GM10248 (cell line): ENCODE data around the gene LRRC10.
A peak's percentile ranks its signal among the peaks of the same experiment; 100 is the strongest.

ENCODE experiments used
- CTCF ChIA-PET: fragments of 300-600 bp; sonication (Branson Sonifier 250); formaldehyde crosslinking; extraction: SDS; loops from one replicate; lab custom pipeline; 2021; ENCODE audit warnings: antibody characterized with exemption; lab: Yijun Ruan, JAX
- POLR2A ChIA-PET: fragments of 350-650 bp; sonication (Branson Sonifier 250); formaldehyde crosslinking; extraction: SDS; loops from one replicate; lab custom pipeline; 2020; ENCODE audit warnings: antibody characterized with exemption; lab: Yijun Ruan, JAX
- DNase-seq: peaks from one replicate; pipeline ENCODE4 v3.0.0; 2012; ENCODE audit errors: extremely low spot score
- TF ChIP-seq, protein P1 (sequence below): IDR thresholded peaks from 2 replicates; pipeline ENCODE4 v1.5.1; 2012; ENCODE audit warnings: mild to moderate bottlenecking, low read depth; ENCODE audit errors: extremely low read depth, missing control alignments, control extremely low read depth

Gene LRRC10

DNA sequence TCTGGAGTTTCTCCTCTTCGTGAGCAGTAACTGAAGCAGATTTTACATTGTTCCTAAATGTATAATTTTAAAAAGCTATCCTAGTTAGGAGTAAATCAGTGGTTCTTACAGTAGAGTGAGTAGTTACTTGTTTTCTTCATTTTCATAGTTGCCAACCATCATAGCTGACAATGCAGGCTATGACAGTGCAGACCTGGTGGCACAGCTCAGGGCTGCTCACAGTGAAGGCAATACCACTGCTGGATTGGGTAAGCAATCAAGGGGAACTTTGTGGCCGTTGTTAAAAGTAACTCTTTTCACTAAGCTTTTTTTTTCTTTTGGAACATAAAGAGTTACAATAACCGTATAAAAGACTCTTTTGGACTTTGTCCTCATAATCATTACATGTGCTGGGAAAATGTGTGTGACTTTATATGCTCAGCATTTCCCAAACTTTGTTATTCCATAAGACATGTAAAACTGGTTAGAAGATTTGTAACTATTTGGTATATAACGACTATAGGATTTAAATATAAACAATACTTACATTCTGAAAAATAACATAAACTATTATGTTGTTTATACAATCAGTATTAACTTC is 12.4 kb downstream of the LRRC10 start:
- POLR2A ChIA-PET = no interaction called here
- CTCF ChIA-PET = interaction anchor here (0.8 to 1.3 kb wide), 2 partner anchors 9 kb away, joined by 3 to 4 read pairs; no protein-coding TSS in a partner anchor
- no peak for DNase-seq
- TF ChIP-seq, protein P1, sequence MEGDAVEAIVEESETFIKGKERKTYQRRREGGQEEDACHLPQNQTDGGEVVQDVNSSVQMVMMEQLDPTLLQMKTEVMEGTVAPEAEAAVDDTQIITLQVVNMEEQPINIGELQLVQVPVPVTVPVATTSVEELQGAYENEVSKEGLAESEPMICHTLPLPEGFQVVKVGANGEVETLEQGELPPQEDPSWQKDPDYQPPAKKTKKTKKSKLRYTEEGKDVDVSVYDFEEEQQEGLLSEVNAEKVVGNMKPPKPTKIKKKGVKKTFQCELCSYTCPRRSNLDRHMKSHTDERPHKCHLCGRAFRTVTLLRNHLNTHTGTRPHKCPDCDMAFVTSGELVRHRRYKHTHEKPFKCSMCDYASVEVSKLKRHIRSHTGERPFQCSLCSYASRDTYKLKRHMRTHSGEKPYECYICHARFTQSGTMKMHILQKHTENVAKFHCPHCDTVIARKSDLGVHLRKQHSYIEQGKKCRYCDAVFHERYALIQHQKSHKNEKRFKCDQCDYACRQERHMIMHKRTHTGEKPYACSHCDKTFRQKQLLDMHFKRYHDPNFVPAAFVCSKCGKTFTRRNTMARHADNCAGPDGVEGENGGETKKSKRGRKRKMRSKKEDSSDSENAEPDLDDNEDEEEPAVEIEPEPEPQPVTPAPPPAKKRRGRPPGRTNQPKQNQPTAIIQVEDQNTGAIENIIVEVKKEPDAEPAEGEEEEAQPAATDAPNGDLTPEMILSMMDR = no peak

DNA sequence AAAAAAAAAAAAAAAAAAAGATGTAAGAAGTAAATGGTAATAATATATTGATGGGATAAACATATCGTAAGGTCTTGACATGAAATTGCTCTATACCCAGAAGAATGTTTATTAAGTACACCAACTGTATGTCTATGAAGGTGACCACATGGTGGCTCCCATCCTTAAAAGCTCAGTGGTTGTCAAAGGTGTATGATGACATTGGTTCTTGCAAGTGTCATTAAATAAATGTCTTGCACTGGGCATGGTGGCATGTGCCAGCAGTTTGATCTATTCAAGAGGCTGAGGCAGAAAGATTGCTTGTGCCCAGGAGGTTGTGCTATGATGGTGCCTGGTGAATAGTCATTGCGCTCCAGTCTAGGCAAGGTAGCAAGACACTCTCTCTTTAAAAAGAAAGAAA is 15.0 kb downstream of the LRRC10 start:
- ChIA-PET CTCF (interaction anchor here (1.1 to 1.7 kb wide), 2 partner anchors 16 to 25 kb away, joined by 3 read pairs; no protein-coding TSS in a partner anchor), POLR2A (no interaction called here)
- TF ChIP-seq, protein P1 = no peak
- no peak for DNase-seq

DNA sequence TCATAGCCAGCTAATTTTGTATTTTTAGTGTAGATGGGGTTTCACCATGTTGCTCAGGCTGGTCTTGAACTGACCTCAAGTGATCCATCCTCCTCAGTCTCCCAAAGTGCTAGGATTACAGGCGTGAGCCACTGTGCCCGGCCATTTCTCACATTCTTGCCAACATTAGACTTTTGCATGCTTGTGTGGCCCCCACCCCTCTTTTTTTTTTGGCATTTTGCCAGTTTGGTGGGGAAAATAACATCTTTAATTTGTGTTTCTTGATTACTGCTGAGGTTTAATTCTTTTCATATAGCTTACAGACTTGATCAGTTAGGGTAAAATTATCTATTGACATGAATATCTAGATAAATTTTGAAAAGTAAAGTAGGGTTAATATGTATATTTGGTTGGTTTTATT is 21.6 kb downstream of the LRRC10 start:
- DNase-seq = no peak
- ChIA-PET POLR2A (no interaction called here), CTCF (interaction anchor here (1.3 kb wide), 1 partner anchor 9 kb away, joined by 3 read pairs; no protein-coding TSS in a partner anchor)
- TF ChIP-seq, protein P1 = no peak

DNA sequence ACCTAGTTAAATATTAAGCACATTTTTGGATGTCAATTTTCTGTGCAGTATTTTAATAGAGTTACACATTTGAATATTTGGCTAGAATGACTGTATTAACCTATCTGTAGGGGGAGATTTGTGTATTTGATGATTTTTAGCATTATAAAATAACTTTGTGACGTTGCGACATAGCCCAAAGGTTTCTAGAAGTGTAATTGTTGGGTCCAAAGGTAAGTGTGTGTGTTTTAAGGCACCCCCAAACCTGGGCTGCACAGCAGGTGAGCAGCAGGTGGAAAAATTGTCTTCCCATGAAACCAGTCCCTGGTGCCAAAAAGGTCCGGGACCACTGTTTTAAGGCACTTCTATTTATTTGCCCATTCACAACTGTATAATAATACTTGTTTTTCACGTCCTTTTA is 22.2 kb downstream of the LRRC10 start:
- ChIA-PET CTCF (interaction anchor here (1.3 kb wide), 1 partner anchor 9 kb away, joined by 3 read pairs; no protein-coding TSS in a partner anchor), POLR2A (no interaction called here)
- TF ChIP-seq, protein P1 = no peak
- DNase-seq = no peak

DNA sequence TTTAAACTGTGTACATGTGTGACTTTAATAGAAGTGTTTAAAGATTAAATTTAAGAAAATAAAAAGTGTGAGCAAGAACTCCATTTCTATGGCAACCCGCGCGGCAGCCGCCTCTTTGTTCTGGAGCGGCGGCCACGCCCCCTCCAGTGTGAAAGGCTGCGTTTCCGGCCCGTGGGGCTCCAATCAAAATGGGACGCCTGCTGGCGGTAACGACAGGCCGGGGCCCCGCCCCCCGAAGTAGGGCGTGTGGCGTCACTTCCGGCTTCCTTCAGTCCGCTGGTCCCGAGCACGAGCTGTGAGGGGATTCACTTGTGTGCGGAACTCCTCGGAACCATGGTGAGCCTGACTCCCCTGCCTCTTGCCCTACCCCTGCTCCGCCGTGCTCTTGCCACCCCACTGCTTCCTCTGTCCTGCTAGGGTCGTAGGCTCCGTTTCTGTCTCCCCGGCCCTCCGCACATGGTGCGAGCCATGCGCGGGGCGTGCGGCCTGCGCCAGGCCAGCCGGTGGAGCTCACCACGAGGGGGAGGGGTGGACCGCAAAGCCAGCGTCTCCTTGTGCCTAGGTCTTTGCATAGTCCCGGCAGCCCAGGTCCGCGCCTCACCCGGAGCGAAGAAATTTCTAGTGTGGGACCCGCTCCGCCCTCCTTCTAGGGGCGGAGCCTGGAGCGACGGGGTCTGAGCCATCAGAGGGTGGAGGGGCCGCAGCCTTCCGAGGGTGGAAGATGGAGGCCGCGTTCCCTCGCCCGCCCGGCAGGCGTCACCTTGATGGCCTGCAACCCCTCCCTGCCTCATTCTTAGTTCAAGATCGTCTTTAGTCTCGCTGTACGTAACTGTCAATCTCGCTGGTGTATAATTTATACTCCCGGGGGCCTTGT is 25.3 kb downstream of the LRRC10 start, which contains the start of gene CCT2:
Gene CCT2 (plus strand): TSS at position 271 of the 874 bp plus-strand sequence. CDS start 63 bp downstream, at position 334.
- TF ChIP-seq, protein P1 = no peak
- ChIA-PET POLR2A (no interaction called here), CTCF (interaction anchor here (0.6 to 9.6 kb wide), 8 partner anchors 15 to 331 kb away, joined by 3 to 76 read pairs (median 4); partner anchors contain the start of genes FRS2 and RAB3IP)
- peak; percentile 97 for DNase-seq

DNA sequence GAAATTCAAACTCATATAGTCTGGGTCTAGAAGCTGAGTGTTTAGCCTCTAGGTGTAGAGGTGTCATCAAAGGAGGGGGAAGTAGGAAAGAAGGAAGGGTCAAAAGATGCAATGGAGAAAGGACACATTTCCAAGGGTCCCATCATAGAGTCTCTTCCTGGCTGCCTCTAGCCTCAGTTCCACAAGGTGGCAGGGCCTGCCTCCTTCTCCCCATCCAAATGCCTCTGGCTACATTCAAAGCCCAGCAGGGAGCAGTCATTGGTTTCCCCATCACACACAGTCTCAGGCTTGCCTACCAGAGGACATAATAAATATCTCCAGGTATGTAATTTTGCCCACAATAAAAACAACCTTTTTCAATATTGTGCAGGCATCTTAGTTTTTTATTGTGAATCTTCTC is 27.5 kb downstream of the LRRC10 start:
- TF ChIP-seq, protein P1 = no peak
- DNase-seq = no peak
- POLR2A ChIA-PET = no interaction called here
- CTCF ChIA-PET = interaction anchor here (0.9 to 9.6 kb wide), 3 partner anchors 12 to 225 kb away, joined by 3 to 76 read pairs (median 8); no protein-coding TSS in a partner anchor
